T follicular helper cell (primary cell): Measurements from ENCODE around the gene FIBP.

Source experiments
- DNase-seq: peaks from one replicate; pipeline ENCODE4 v3.0.0-alpha.2; 2020; ENCODE audit warnings: low read depth

The FIBP gene

GRCh38 chr11:65844231-65844872, 43.9 kb downstream of the FIBP start:
- no peak for DNase-seq

DNA sequence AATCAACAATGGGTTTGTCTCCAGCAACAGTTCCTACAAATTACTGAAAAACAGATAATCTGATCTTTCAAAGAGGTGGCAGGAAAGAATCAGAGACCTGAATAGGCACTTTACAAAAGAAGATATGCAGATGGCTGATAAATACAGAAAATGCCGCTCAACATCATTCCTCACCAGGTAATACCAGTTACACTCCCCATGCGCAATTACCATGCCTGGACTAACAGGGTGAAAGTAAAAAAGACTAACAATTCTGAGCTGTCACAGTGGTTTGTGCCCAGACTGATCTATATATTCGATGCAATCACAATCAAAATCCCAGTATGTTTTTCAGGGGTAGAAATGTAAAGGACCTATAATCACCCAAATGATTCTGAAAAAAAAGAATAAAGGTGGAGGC, 44.5 kb downstream of the FIBP start:
- no peak for DNase-seq

DNA sequence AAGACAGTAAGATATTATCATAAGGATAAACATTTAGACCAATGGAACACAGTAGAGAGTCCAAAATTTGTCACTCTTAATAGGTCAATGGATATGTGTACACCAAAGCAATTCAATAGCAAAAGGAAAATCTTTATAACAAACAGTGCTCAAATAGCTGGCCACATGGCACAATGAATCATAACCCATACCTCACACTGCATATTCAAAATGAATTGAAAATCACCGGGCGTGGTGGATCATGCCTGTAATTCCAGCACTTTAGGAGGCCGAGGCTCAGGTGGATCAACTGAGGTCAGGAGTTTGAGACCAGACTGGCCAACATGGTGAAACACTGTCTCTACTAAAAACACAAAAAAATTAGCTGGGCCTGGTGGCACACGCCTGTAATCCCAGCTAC, 46.1 kb downstream of the FIBP start:
- no peak for DNase-seq

GRCh38 chr11:65834202-65834601, 54.1 kb downstream of the FIBP start:
- DNase-seq: no peak
